Body of pancreas (tissue), 4 donors: ENCODE data around the gene CTCF. TPM values are rescaled to one million over a fixed set of nuclear protein-coding genes. Genes with fewer than 3 reads are reported as not detected.

ENCODE experiments used
- ATAC-seq: fragments of 150-250 bp; one replicate; pipeline ENCODE4 v1.9.1; 2016
- DNase-seq, 4 donors: peaks; one replicate each; pipeline ENCODE4 v3.0.0-alpha.2; 2019
- H3K27ac ChIP-seq, 4 donors: fragments of 200-600 bp; sonication (generic); 1 replicate in 3 of 4; 2 replicates in 1 of 4; pipeline versions ENCODE4 v1.5.1 to v1.6.1; 2016 to 2019; ENCODE audit warnings: mild to moderate bottlenecking in 1 of 4, mixed read lengths in 1 of 4, moderate library complexity in 1 of 4
- H3K27me3 ChIP-seq, 2 donors: fragments of 200-600 bp; sonication (generic); one replicate each; pipeline ENCODE4 v1.6.0; 2016; ENCODE audit warnings: mild to moderate bottlenecking in 1 of 2
- H3K36me3 ChIP-seq, 2 donors: fragments of 200-600 bp; sonication (generic); replicated peaks in 1 of 2; 2 replicates each; pipeline ENCODE4 v1.5.1; 2016; ENCODE audit warnings: low read depth in 2 of 2; ENCODE audit not compliant: insufficient read depth in 1 of 2
- H3K4me1 ChIP-seq: fragments of 200-600 bp; sonication (generic); one replicate; pipeline ENCODE4 v1.6.0; 2016
- H3K4me3 ChIP-seq, 2 donors: fragments of 200-600 bp; sonication (generic); 1 replicate in 1 of 2; 2 replicates in 1 of 2; pipeline ENCODE4 v1.5.1; 2016 to 2019
- H3K9me3 ChIP-seq, 3 donors: fragments of 200-600 bp; sonication (generic); 1 replicate in 2 of 3; 2 replicates in 1 of 3; pipeline ENCODE4 v1.5.1; 2016
- CTCF ChIP-seq, 7 experiments: fragments of 450-650 bp in 4 of 7; fragments of 200-600 bp in 3 of 7; sonication (generic) in 3 of 7; IDR thresholded peaks; one replicate each; pipeline ENCODE4 v1.5.1; 2016 to 2019; ENCODE audit warnings: antibody characterized with exemption in 7 of 7
- POLR2A ChIP-seq, 3 donors: fragments of 450-650 bp; IDR thresholded peaks; one replicate each; pipeline ENCODE4 v1.6.1; 2016; ENCODE audit warnings: antibody characterized with exemption in 3 of 3, mild to moderate bottlenecking in 2 of 3
- WGBS, 2 donors: methylation state at CpG; one replicate each; pipeline ENCODE4 v1.1.5; 2017; 5-methylcytosine and 5-hydroxymethylcytosine counted together
- intact Hi-C: fragments of 100-400 bp; cut with DNase I; formaldehyde crosslinking; loops from one replicate; pipeline ENCODE4 v1.15.1; 2023
- total RNA-seq, 2 donors: library from RNA; depleted of rRNA; stranded (reverse); fragments of >200 nt; gene quantifications; one replicate each; pipeline ENCODE4 v1.1.0, GENCODE V29; 2016

CTCF gene
- total RNA-seq, 2 donors from 2014 or later: 24.4 to 33.0 TPM

GRCh38 chr16:67676939-67677338, 114.6 kb downstream of the CTCF start:
- 62 to 72% methylated on average over 8 of the region's 8 CpGs for WGBS, 2 donors
- TF ChIP-seq CTCF (IDR thresholded peaks at IDR 0.05) (no peak), POLR2A (IDR thresholded peaks at IDR 0.05) (no peak)
- H3K27ac ChIP-seq: no peak overlapping the region
- ATAC-seq (no peak), DNase-seq (no peak)
- no peaks in the 10 kb centered on the region for H3K27me3 ChIP-seq
- intact Hi-C loops: no loop called here
- H3K9me3 ChIP-seq: no peaks in the 10 kb centered on the region
- H3K4me1 ChIP-seq: peaks cover 21% of the 10 kb centered on the region
- H3K4me3 ChIP-seq: no peak overlapping the region
- H3K36me3 ChIP-seq: no peaks in the 10 kb centered on the region

GRCh38 chr16:67677712-67678111, 115.4 kb downstream of the CTCF start:
- H3K27ac ChIP-seq: no peak overlapping the region

DNA sequence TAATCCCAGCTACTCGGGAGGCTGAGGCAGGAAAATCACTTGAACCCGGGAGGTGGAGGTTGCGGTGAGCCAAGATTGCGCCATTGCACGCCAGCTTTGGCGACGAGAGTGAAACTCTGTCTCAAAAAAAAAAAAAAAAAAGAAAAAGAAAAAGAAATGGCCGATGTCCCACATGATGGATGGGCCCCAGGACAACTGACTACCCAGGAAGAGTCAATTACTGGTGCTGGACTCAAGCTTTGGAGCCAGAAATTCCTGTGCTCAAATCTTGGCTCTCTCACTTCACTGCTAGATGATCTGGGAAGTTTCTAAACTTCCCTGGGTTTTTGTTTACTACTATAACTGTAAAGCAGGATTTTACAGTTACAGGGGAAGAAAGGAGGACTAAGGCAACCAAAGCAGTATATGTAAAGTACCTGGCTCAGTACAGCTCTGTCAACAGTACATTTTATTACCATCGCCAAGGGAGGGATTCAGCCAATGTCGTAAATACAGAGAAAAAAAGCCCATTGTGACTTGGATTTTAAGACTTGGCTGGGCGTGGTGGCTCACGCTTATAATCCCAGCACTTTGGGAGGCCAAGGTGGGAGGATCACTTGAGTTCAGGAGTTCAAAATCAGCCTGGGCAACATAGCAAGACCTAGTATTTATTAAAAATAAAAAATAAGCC, 116.2 kb downstream of the CTCF start:
- Histone ChIP-seq H3K27ac (no peak overlapping the region), H3K9me3 (no peaks in the 10 kb centered on the region), H3K36me3 (no peaks in the 10 kb centered on the region), H3K4me3 (no peak overlapping the region), H3K27me3 (no peaks in the 10 kb centered on the region), H3K4me1 (peaks cover 13% of the 10 kb centered on the region)
- ATAC-seq (no peak), DNase-seq (no peak)
- 87 to 92% methylated on average over 12 of the region's 12 CpGs for WGBS, 2 donors
- intact Hi-C loops: no loop called here
- TF ChIP-seq POLR2A (IDR thresholded peaks at IDR 0.05) (no peak), CTCF (IDR thresholded peaks at IDR 0.05) (no peak)

More at GRCh38 chr16:67677712-67678111, 115.4 kb downstream of the CTCF start:
- no peaks in the 10 kb centered on the region for H3K36me3 ChIP-seq
- DNase-seq (no peak), ATAC-seq (no peak)
- TF ChIP-seq CTCF (IDR thresholded peaks at IDR 0.05) (no peak), POLR2A (IDR thresholded peaks at IDR 0.05) (no peak)
- no peak overlapping the region for H3K4me3 ChIP-seq
- intact Hi-C loops: no loop called here
- H3K9me3 ChIP-seq: no peaks in the 10 kb centered on the region
- H3K27me3 ChIP-seq: no peaks in the 10 kb centered on the region
- H3K4me1 ChIP-seq: peaks cover 21% of the 10 kb centered on the region
- WGBS, 2 donors: 80 to 92% methylated on average over 1 of the region's 1 CpG

- no peak overlapping the region for H3K27ac ChIP-seq
- no peak overlapping the region for H3K4me3 ChIP-seq
- WGBS, 2 donors: 90 to 91% methylated on average over 10 of the region's 10 CpGs
- intact Hi-C loops: no loop called here
- no peaks in the 10 kb centered on the region for H3K27me3 ChIP-seq
- H3K36me3 ChIP-seq: peaks cover 0 to 5% of the 10 kb centered on the region in 2 donors
- H3K9me3 ChIP-seq: no peaks in the 10 kb centered on the region
- DNase-seq (no peak), ATAC-seq (no peak)
- H3K4me1 ChIP-seq: no peaks in the 10 kb centered on the region
- no peak for TF ChIP-seq CTCF (IDR thresholded peaks at IDR 0.05)
- no peak for TF ChIP-seq POLR2A (IDR thresholded peaks at IDR 0.05)
These were observed 117.9 kb downstream of the CTCF start for GRCh38 chr16:67679935-67680897.
